DOHH2 (cell line): Measurements from ENCODE around the gene DHRS4L2.
"Not testable (repeated sequence)": the region's sequence is repeated elsewhere in the genome, so short reads cannot be mapped to it uniquely, and the experiment has no call there.

ENCODE experiments used
- CTCF ChIP-seq: fragments of 200-600 bp; sonication (generic); IDR thresholded peaks from one replicate; pipeline ENCODE4 v1.5.1; 2014; ENCODE audit warnings: antibody characterized with exemption, mild to moderate bottlenecking, low read depth, low read length; ENCODE audit not compliant: poor library complexity, severe bottlenecking
- EZH2phosphoT487 ChIP-seq: fragments of 200-600 bp; sonication (generic); IDR thresholded peaks from 2 replicates; pipeline ENCODE4 v1.6.1; 2017; ENCODE audit warnings: borderline replicate concordance, mild to moderate bottlenecking, antibody characterized with exemption, low read length, moderate library complexity, mixed read lengths

- TF ChIP-seq CTCF, EZH2phosphoT487: not testable (repeated sequence)
Observed at GRCh38 chr14:23953116-23953463, 35.6 kb upstream of the DHRS4L2 start.
